ENCODE results near the gene ZYX.
"Not testable (repeated sequence)": the region's sequence is repeated elsewhere in the genome, so short reads cannot be mapped to it uniquely, and the experiment has no call there.

The ZYX gene

DNA sequence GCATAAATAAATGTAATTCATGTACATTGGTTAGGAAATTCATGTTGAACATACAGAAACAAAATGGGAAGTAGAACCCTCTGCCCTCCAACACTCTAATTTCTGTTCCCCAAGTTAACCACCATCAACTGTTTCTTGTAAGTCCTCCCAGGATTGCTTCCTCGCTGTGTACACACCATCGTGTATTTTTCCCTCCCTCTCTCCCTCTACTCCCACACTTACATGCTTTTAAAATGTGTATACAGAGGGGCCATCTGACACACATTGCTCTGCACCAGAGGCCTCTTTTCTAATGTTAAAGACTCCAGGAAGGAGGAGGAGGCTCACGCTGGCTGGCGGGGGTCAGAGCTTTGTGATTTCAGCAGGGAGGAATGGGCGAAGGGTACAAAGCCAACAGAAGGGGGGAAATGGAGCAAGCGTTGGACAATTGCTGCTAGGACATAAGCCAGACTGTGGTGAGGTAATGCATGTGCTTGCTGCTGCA, 29.4 kb downstream of the ZYX start:
- H3K27ac ChIP-seq (ENCODE audit: low read depth, low read length): no peak overlapping the region
- no peaks in the 10 kb centered on the region for H3K27me3 ChIP-seq (ENCODE audit: insufficient read depth, low read length)
- no peak overlapping the region for H3K4me3 ChIP-seq (ENCODE audit: low read depth, low read length)
- no peaks in the 10 kb centered on the region for H3K79me2 ChIP-seq (ENCODE audit: control insufficient read depth, insufficient read depth, low read length, unreplicated experiment)
- no peaks in the 10 kb centered on the region for H3K36me3 ChIP-seq (ENCODE audit: insufficient read depth, low read length)
- peaks cover 29% of the 10 kb centered on the region for H3K4me1 ChIP-seq (ENCODE audit: control insufficient read depth, insufficient read depth, low read length, unreplicated experiment)
- H2AFZ ChIP-seq (ENCODE audit: low read length, unreplicated experiment): no peak overlapping the region

DNA sequence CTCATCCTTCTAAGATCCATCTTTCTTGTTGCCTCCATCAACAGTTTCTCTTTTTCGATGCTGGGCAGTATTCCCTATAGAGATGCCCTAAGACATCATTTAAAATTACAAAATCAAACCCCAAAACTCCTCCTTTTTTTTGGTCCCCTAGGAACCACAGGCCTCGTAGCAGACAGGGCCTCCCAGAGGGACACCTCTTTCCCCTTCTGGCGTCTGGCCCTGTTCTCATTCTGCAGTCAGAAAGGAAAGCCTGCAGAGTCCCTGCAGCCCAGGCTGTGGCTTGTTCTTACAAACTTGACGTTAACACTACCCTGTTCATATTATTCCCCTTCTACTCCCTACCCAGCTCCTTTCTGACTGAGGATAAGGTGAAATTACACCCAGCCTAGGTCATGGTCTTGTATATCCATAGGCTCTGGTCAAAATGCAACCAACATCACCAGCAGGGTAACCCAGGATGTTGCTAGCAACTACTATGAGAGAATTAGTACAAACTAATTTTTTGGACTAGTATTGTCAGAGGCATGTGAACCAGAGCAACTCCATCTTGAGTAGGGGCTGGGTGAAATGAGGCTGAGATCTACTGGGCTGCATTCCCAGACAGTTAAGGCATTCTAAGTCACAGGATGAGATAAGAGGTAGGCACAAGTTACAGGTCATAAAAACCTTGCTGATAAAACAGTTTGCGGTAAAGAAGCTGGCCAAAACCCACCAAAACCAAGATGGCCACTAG, 31.0 kb downstream of the ZYX start:
- Histone ChIP-seq H3K27ac (ENCODE audit: low read depth, low read length) (no peak overlapping the region), H3K27me3 (ENCODE audit: insufficient read depth, low read length) (no peaks in the 10 kb centered on the region), H3K4me3 (ENCODE audit: low read depth, low read length) (no peak overlapping the region), H2AFZ (ENCODE audit: low read length, unreplicated experiment) (no peak overlapping the region), H3K36me3 (ENCODE audit: insufficient read depth, low read length) (no peaks in the 10 kb centered on the region), H3K79me2 (ENCODE audit: control insufficient read depth, insufficient read depth, low read length, unreplicated experiment) (no peaks in the 10 kb centered on the region), H3K4me1 (ENCODE audit: control insufficient read depth, insufficient read depth, low read length, unreplicated experiment) (peaks cover 38% of the 10 kb centered on the region)

- Histone ChIP-seq H3K27ac (ENCODE audit: low read depth, low read length) (no peak overlapping the region), H3K36me3 (ENCODE audit: insufficient read depth, low read length) (no peaks in the 10 kb centered on the region), H2AFZ (ENCODE audit: low read length, unreplicated experiment) (no peak overlapping the region), H3K4me1 (ENCODE audit: control insufficient read depth, insufficient read depth, low read length, unreplicated experiment) (peaks cover 30% of the 10 kb centered on the region), H3K79me2 (ENCODE audit: control insufficient read depth, insufficient read depth, low read length, unreplicated experiment) (no peaks in the 10 kb centered on the region), H3K4me3 (ENCODE audit: low read depth, low read length) (no peak overlapping the region), H3K27me3 (ENCODE audit: insufficient read depth, low read length) (no peaks in the 10 kb centered on the region)
These were observed 32.0 kb downstream of the ZYX start for GRCh38 chr7:143413123-143413522.

- H2AFZ ChIP-seq (ENCODE audit: low read length, unreplicated experiment); H3K4me3 ChIP-seq (ENCODE audit: low read depth, low read length); H3K36me3 ChIP-seq (ENCODE audit: insufficient read depth, low read length); H3K27ac ChIP-seq (ENCODE audit: low read depth, low read length); H3K27me3 ChIP-seq (ENCODE audit: insufficient read depth, low read length); H3K79me2 ChIP-seq (ENCODE audit: control insufficient read depth, insufficient read depth, low read length, unreplicated experiment): not testable (repeated sequence)
- H3K4me1 ChIP-seq (ENCODE audit: control insufficient read depth, insufficient read depth, low read length, unreplicated experiment): peaks cover 28% of the 10 kb centered on the region
These were observed 34.1 kb downstream of the ZYX start for GRCh38 chr7:143415209-143415608.

DNA sequence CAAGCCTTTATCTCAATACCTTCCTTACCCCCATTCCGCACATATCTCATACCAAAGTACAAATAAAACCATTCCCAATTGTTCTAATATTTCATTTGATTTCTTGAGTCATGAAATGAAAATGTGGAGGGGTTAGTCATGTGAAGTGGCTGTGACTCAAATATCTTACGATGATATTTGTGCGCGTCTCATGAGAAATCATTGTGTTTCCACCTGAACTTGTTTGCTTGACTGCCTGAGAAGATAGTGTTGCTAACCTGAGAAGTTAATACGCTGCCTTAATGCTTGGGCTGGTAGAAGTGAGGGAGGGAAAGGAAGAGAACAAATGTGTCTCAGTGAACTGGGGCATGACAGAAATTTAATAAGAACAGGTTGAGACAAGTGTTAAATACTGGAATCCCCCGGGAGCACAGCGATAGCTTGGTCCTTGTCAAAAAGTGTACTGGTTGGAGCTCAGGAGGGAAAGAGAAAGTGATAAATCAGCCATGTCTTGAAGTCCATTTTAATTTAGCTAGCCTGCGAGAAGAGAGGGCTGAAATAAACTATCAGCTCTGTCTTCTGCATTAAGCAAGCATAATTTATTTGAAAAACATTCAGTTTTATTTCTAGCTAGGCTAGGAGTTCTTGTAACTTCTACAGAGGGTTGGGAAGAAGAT, 34.7 kb downstream of the ZYX start:
- H3K27ac ChIP-seq (ENCODE audit: low read depth, low read length): peak overlapping the region; percentile 18; the same call in 1 of the 2 replicates
- H3K79me2 ChIP-seq (ENCODE audit: control insufficient read depth, insufficient read depth, low read length, unreplicated experiment): no peaks in the 10 kb centered on the region
- H2AFZ ChIP-seq (ENCODE audit: low read length, unreplicated experiment): no peak overlapping the region
- no peaks in the 10 kb centered on the region for H3K27me3 ChIP-seq (ENCODE audit: insufficient read depth, low read length)
- peaks cover 23% of the 10 kb centered on the region for H3K4me1 ChIP-seq (ENCODE audit: control insufficient read depth, insufficient read depth, low read length, unreplicated experiment)
- peak overlapping the region; percentile 10; the same call in 1 of the 2 replicates for H3K4me3 ChIP-seq (ENCODE audit: low read depth, low read length)
- no peaks in the 10 kb centered on the region for H3K36me3 ChIP-seq (ENCODE audit: insufficient read depth, low read length)

DNA sequence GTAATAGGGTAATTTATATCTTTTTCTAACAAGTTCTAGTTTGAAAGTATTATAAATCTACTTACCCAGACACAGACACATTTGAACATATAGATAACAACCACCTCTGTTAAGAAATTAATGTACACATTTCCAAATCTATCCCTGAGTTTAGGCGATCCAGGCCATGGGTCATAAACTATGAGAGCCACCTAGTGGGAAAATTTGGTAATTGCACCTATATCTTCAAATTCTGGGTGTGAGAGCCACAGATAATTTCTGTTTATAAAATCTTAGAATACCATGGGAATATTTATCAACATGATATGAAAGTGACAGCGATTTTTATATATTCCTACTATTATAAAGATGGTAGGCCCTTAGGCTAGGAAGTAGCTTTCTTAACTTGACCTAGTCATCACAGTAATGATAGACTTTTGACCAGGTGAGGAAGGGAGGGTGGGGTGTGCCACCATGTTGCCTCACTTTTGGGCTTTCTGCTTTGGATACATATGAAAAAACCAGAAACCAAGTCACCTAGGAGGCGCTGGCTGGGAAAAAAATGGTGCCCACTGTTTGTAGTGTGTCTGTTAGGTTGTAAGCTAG, 35.5 kb downstream of the ZYX start:
- Histone ChIP-seq H2AFZ (ENCODE audit: low read length, unreplicated experiment) (no peak overlapping the region), H3K27me3 (ENCODE audit: insufficient read depth, low read length) (no peaks in the 10 kb centered on the region), H3K79me2 (ENCODE audit: control insufficient read depth, insufficient read depth, low read length, unreplicated experiment) (no peaks in the 10 kb centered on the region), H3K4me3 (ENCODE audit: low read depth, low read length) (no peak overlapping the region), H3K4me1 (ENCODE audit: control insufficient read depth, insufficient read depth, low read length, unreplicated experiment) (peaks cover 18% of the 10 kb centered on the region), H3K27ac (ENCODE audit: low read depth, low read length) (peak overlapping the region; percentile 18; the same call in 1 of the 2 replicates), H3K36me3 (ENCODE audit: insufficient read depth, low read length) (no peaks in the 10 kb centered on the region)

GRCh38 chr7:143417734-143418383, 36.7 kb downstream of the ZYX start:
- no peaks in the 10 kb centered on the region for H3K36me3 ChIP-seq (ENCODE audit: insufficient read depth, low read length)
- no peaks in the 10 kb centered on the region for H3K27me3 ChIP-seq (ENCODE audit: insufficient read depth, low read length)
- peaks cover 18% of the 10 kb centered on the region for H3K4me1 ChIP-seq (ENCODE audit: control insufficient read depth, insufficient read depth, low read length, unreplicated experiment)
- no peaks in the 10 kb centered on the region for H3K79me2 ChIP-seq (ENCODE audit: control insufficient read depth, insufficient read depth, low read length, unreplicated experiment)
- no peak overlapping the region for H3K4me3 ChIP-seq (ENCODE audit: low read depth, low read length)
- H3K27ac ChIP-seq (ENCODE audit: low read depth, low read length): no peak overlapping the region
- no peak overlapping the region for H2AFZ ChIP-seq (ENCODE audit: low read length, unreplicated experiment)

- H3K4me3 ChIP-seq (ENCODE audit: low read depth, low read length): no peak overlapping the region
- H2AFZ ChIP-seq (ENCODE audit: low read length, unreplicated experiment): no peak overlapping the region
- H3K36me3 ChIP-seq (ENCODE audit: insufficient read depth, low read length): no peaks in the 10 kb centered on the region
- no peaks in the 10 kb centered on the region for H3K27me3 ChIP-seq (ENCODE audit: insufficient read depth, low read length)
- H3K27ac ChIP-seq (ENCODE audit: low read depth, low read length): no peak overlapping the region
- peaks cover 18% of the 10 kb centered on the region for H3K4me1 ChIP-seq (ENCODE audit: control insufficient read depth, insufficient read depth, low read length, unreplicated experiment)
- no peaks in the 10 kb centered on the region for H3K79me2 ChIP-seq (ENCODE audit: control insufficient read depth, insufficient read depth, low read length, unreplicated experiment)
These were observed 37.7 kb downstream of the ZYX start for GRCh38 chr7:143418681-143419458.

- no peaks in the 10 kb centered on the region for H3K79me2 ChIP-seq (ENCODE audit: control insufficient read depth, insufficient read depth, low read length, unreplicated experiment)
- peaks cover 16% of the 10 kb centered on the region for H3K4me1 ChIP-seq (ENCODE audit: control insufficient read depth, insufficient read depth, low read length, unreplicated experiment)
- H2AFZ ChIP-seq (ENCODE audit: low read length, unreplicated experiment): no peak overlapping the region
- no peaks in the 10 kb centered on the region for H3K36me3 ChIP-seq (ENCODE audit: insufficient read depth, low read length)
- H3K27ac ChIP-seq (ENCODE audit: low read depth, low read length): no peak overlapping the region
- H3K27me3 ChIP-seq (ENCODE audit: insufficient read depth, low read length): no peaks in the 10 kb centered on the region
- H3K4me3 ChIP-seq (ENCODE audit: low read depth, low read length): no peak overlapping the region
These were observed 38.7 kb downstream of the ZYX start for GRCh38 chr7:143419880-143420279.

DNA sequence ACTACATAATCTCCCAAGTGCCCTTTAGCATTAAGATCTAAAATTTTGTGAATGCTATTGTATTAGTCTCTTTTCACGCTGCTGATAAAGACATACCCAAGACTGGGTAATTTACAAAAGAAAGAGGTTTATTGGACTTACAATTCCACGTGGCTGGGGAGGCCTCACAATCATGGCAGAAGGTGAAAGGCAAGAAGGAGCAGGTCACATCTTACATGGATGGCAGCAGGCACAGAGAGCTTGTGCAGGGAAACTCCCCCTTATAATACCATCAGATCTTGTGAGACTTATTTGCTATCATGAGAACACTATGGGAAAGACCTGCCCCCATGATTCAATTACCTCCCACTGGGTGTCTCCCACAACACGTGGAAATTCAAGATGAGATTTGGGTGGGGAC, 39.5 kb downstream of the ZYX start:
- not testable (repeated sequence) for H3K79me2 ChIP-seq (ENCODE audit: control insufficient read depth, insufficient read depth, low read length, unreplicated experiment); H3K36me3 ChIP-seq (ENCODE audit: insufficient read depth, low read length); H3K27ac ChIP-seq (ENCODE audit: low read depth, low read length); H3K4me3 ChIP-seq (ENCODE audit: low read depth, low read length); H3K4me1 ChIP-seq (ENCODE audit: control insufficient read depth, insufficient read depth, low read length, unreplicated experiment); H3K27me3 ChIP-seq (ENCODE audit: insufficient read depth, low read length); H2AFZ ChIP-seq (ENCODE audit: low read length, unreplicated experiment)
